Transverse colon (tissue), 4 donors: ENCODE data around the gene MAP4K3. TPM values are rescaled to one million over a fixed set of nuclear protein-coding genes. Genes with fewer than 3 reads are reported as not detected.

Experiments used
- DNase-seq: peaks from one replicate; pipeline ENCODE4 v3.0.0-alpha.2; 2019
- H3K27ac ChIP-seq, 4 donors: fragments of 200-600 bp; sonication (generic); 2 replicates each; pipeline ENCODE4 v1.5.1; 2016 to 2018; ENCODE audit warnings: inconsistent platforms in 4 of 4
- H3K27me3 ChIP-seq: fragments of 200-600 bp; sonication (generic); 2 replicates; pipeline ENCODE4 v1.5.1; 2017; ENCODE audit warnings: inconsistent platforms
- H3K36me3 ChIP-seq, 4 donors: fragments of 200-600 bp; sonication (generic); 2 replicates each; pipeline ENCODE4 v1.5.1; 2017 to 2019; ENCODE audit warnings: inconsistent platforms in 4 of 4
- H3K4me1 ChIP-seq, 4 donors: fragments of 200-600 bp; sonication (generic); 2 replicates each; pipeline ENCODE4 v1.5.1; 2017 to 2020; ENCODE audit warnings: inconsistent platforms in 4 of 4
- H3K4me3 ChIP-seq, 4 donors: fragments of 200-600 bp; sonication (generic); 1 replicate in 1 of 4; 2 replicates in 3 of 4; pipeline versions ENCODE4 v1.5.1 to v1.6.1; 2017 to 2019; ENCODE audit warnings: inconsistent platforms in 4 of 4
- H3K9me3 ChIP-seq, 2 donors: fragments of 200-600 bp; sonication (generic); 2 replicates each; pipeline ENCODE4 v1.5.1; 2017 to 2019; ENCODE audit warnings: inconsistent platforms in 2 of 2
- EP300 ChIP-seq: sonication (generic); formaldehyde crosslinking; IDR thresholded peaks from one replicate; pipeline ENCODE4 v1.6.1; 2017; ENCODE audit warnings: antibody characterized with exemption, low read depth
- POLR2A ChIP-seq: fragments of 450-650 bp; IDR thresholded peaks from one replicate; pipeline ENCODE4 v1.6.1; 2016; ENCODE audit warnings: antibody characterized with exemption, mild to moderate bottlenecking, moderate library complexity
- POLR2AphosphoS5 ChIP-seq, 3 donors: sonication (generic); formaldehyde crosslinking; IDR thresholded peaks; one replicate each; pipeline ENCODE4 v1.6.1; 2016; ENCODE audit warnings: antibody characterized with exemption in 3 of 3
- WGBS, 2 donors: methylation state at CpG; one replicate each; pipeline ENCODE4 v1.1.5; 2018; ENCODE audit warnings: low coverage in 1 of 2; 5-methylcytosine and 5-hydroxymethylcytosine counted together
- in situ Hi-C, 4 donors: fragments of 200-750 bp; cut with MboI; loops; one replicate each; pipeline versions ENCODE4 v1.15.0 to v1.15.1; 2017; ENCODE audit warnings: low sequenced_read_pairs in 3 of 4, low pct_ligation_motif_present in 1 of 4, low pct_unique_long_range_greater_than_20kb in 1 of 4
- intact Hi-C: fragments of 100-400 bp; cut with DNase I; formaldehyde crosslinking; loops from one replicate; pipeline ENCODE4 v1.15.1; 2023; ENCODE audit warnings: low total_unique reads
- total RNA-seq, 4 donors: library from RNA; depleted of rRNA; stranded (reverse); fragments of >200 nt; gene quantifications; one replicate each; pipeline ENCODE4 v1.1.0, GENCODE V29; 2016
- TF ChIP-seq, protein P1 (sequence below), 5 experiments: fragments of 200-600 bp in 3 of 5; fragments of 450-650 bp in 2 of 5; sonication (generic) in 3 of 5; IDR thresholded peaks; 1 replicate in 2 of 5; 2 replicates in 3 of 5; pipeline ENCODE4 v1.5.1; 2016 to 2017; ENCODE audit warnings: antibody characterized with exemption in 5 of 5, inconsistent platforms in 3 of 5, mild to moderate bottlenecking in 2 of 5, moderate library complexity in 1 of 5

MAP4K3 gene
- total RNA-seq, 4 donors from 2014 or later, result 42.6 to 131 (median 91.8) TPM

GRCh38 chr2:39431592-39432316 is 5.3 kb downstream of the MAP4K3 start:
- TF ChIP-seq, protein P1, sequence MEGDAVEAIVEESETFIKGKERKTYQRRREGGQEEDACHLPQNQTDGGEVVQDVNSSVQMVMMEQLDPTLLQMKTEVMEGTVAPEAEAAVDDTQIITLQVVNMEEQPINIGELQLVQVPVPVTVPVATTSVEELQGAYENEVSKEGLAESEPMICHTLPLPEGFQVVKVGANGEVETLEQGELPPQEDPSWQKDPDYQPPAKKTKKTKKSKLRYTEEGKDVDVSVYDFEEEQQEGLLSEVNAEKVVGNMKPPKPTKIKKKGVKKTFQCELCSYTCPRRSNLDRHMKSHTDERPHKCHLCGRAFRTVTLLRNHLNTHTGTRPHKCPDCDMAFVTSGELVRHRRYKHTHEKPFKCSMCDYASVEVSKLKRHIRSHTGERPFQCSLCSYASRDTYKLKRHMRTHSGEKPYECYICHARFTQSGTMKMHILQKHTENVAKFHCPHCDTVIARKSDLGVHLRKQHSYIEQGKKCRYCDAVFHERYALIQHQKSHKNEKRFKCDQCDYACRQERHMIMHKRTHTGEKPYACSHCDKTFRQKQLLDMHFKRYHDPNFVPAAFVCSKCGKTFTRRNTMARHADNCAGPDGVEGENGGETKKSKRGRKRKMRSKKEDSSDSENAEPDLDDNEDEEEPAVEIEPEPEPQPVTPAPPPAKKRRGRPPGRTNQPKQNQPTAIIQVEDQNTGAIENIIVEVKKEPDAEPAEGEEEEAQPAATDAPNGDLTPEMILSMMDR (IDR thresholded peaks at IDR 0.05), result no peak
- no peaks in the 10 kb centered on the region for H3K9me3 ChIP-seq
- no peaks in the 10 kb centered on the region for H3K27me3 ChIP-seq
- peaks cover 5 to 58% (median 31%) of the 10 kb centered on the region in 4 donors for H3K4me1 ChIP-seq
- in situ Hi-C loops (no loop called here), intact Hi-C loops (loop anchor here (10.0 kb wide), 1 partner anchor 47 kb away; no protein-coding TSS in a partner anchor)
- 43 to 50% methylated on average over 2 to 3 of the region's 3 CpGs for WGBS, 2 donors
- no peaks in the 10 kb centered on the region for H3K36me3 ChIP-seq
- H3K4me3 ChIP-seq, result no peak overlapping the region
- DNase-seq, result no peak
- peak overlapping the region in 1 of 4 donors; percentile 0 for H3K27ac ChIP-seq

DNA sequence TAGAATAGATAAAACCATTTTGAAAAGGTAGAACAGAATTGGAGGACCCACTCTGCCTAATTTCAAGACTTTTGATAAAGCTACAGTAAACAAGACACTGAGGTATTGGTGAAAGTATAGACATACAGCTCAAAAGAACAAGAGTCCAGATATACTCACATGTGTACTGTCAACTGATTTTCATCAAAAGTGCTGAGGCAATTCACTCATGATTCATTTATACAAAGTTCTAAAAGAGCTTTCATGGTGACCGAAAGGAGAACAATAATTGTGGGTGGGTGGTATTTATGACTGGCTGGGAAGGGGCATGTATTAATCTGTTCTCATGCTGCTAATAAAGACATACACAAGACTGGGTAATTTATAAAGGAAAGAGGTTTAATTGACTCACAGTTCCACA is 7.3 kb downstream of the MAP4K3 start:
- no peaks in the 10 kb centered on the region for H3K27me3 ChIP-seq
- WGBS, 2 donors, result 93% methylated on average over 1 of the region's 1 CpG
- H3K4me1 ChIP-seq, result peaks cover 5 to 54% (median 23%) of the 10 kb centered on the region in 4 donors
- no peaks in the 10 kb centered on the region for H3K36me3 ChIP-seq
- intact Hi-C loops (loop anchor here (10.0 kb wide), 1 partner anchor 45 kb away; no protein-coding TSS in a partner anchor), in situ Hi-C loops (no loop called here)
- TF ChIP-seq POLR2AphosphoS5 (IDR thresholded peaks at IDR 0.05) (no peak), EP300 (no peak), POLR2A (no peak)
- TF ChIP-seq, protein P1 (IDR thresholded peaks at IDR 0.05), result no peak
- DNase-seq, result no peak
- H3K27ac ChIP-seq, result no peak overlapping the region
- H3K4me3 ChIP-seq, result no peak overlapping the region
- H3K9me3 ChIP-seq, result no peaks in the 10 kb centered on the region

- Histone ChIP-seq H3K27ac (no peak overlapping the region), H3K4me3 (no peak overlapping the region), H3K4me1 (peaks cover 0 to 24% (median 4%) of the 10 kb centered on the region in 4 donors), H3K36me3 (no peaks in the 10 kb centered on the region), H3K9me3 (no peaks in the 10 kb centered on the region), H3K27me3 (no peaks in the 10 kb centered on the region)
- TF ChIP-seq POLR2AphosphoS5 (IDR thresholded peaks at IDR 0.05) (no peak), POLR2A (no peak), EP300 (no peak)
- TF ChIP-seq, protein P1 (IDR thresholded peaks at IDR 0.05), result no peak
- in situ Hi-C loops, result no loop called here
- no peak for DNase-seq
- intact Hi-C loops, result no loop called here
- 89 to 100% methylated on average over 1 of the region's 1 CpG for WGBS, 2 donors
Measured at GRCh38 chr2:39424951-39425350, 12.1 kb downstream of the MAP4K3 start.

GRCh38 chr2:39422700-39423099 is 14.4 kb downstream of the MAP4K3 start:
- no peaks in the 10 kb centered on the region for H3K9me3 ChIP-seq
- no peak overlapping the region for H3K27ac ChIP-seq
- 94 to 100% methylated on average over 1 of the region's 1 CpG for whole genome bisulfite sequencing, 2 donors
- no peak for TF ChIP-seq POLR2A
- TF ChIP-seq EP300, result no peak
- TF ChIP-seq, protein P1 (IDR thresholded peaks at IDR 0.05), result no peak
- TF ChIP-seq POLR2AphosphoS5 (IDR thresholded peaks at IDR 0.05), result no peak
- in situ Hi-C loops (no loop called here), intact Hi-C loops (no loop called here)
- no peaks in the 10 kb centered on the region for H3K36me3 ChIP-seq
- DNase-seq, result no peak
- no peak overlapping the region for H3K4me3 ChIP-seq
- H3K27me3 ChIP-seq, result no peaks in the 10 kb centered on the region
- H3K4me1 ChIP-seq, result peaks cover 2 to 34% (median 13%) of the 10 kb centered on the region in 4 donors
